H1 (cell line): Measurements from ENCODE around the gene AGR2. TPM values are rescaled to one million over a fixed set of nuclear protein-coding genes. Genes with fewer than 3 reads are reported as not detected.

Experiments
- CTCF ChIA-PET: fragments of 300-600 bp; sonication (Branson Sonifier 250); formaldehyde crosslinking; loops from one replicate; lab custom pipeline; 2021; ENCODE audit not compliant: partially characterized antibody; lab: Charles Lee
- POLR2A ChIA-PET: fragments of 300-600 bp; sonication (Branson Sonifier 250); formaldehyde crosslinking; loops from one replicate; lab custom pipeline; 2021; ENCODE audit warnings: inconsistent platforms; ENCODE audit not compliant: partially characterized antibody; lab: Charles Lee
- DNase-seq, 2 experiments: peaks; one replicate each; pipeline versions ENCODE4 v3.0.0 to v3.0.0-alpha.2; 2010 to 2022; ENCODE audit warnings: low spot score in 2 of 2, low read depth in 1 of 2, mixed read lengths in 1 of 2
- FAIRE-seq: peaks from 2 replicates; lab custom pipeline; 2011; peaks lifted over from hg19 to GRCh38; lab: Jason Lieb, UNC
- H2AFZ ChIP-seq: 2 replicates; pipeline ENCODE4 v1.8.1; 2012; ENCODE audit warnings: low read length, inconsistent platforms
- H2AK5ac ChIP-seq: 2 replicates; pipeline ENCODE4 v1.6.1; 2013; ENCODE audit warnings: low read depth, low read length
- H2BK120ac ChIP-seq: replicated peaks from 2 replicates; pipeline ENCODE3; 2013; ENCODE audit warnings: low read depth, low read length, inconsistent platforms
- H2BK12ac ChIP-seq: 2 replicates; pipeline ENCODE4 v1.6.1; 2013; ENCODE audit warnings: low read depth, low read length
- H2BK15ac ChIP-seq: 2 replicates; pipeline ENCODE4 v1.6.1; 2013; ENCODE audit warnings: low read length
- H2BK20ac ChIP-seq: 2 replicates; pipeline ENCODE4 v1.6.1; 2013; ENCODE audit warnings: low read length
- H2BK5ac ChIP-seq: 2 replicates; pipeline ENCODE4 v1.6.1; 2013; ENCODE audit warnings: low read depth, low read length
- H3K14ac ChIP-seq: 2 replicates; pipeline ENCODE4 v1.6.1; 2013; ENCODE audit warnings: inconsistent platforms; ENCODE audit not compliant: insufficient read length
- H3K18ac ChIP-seq: 2 replicates; pipeline ENCODE4 v1.6.1; 2013; ENCODE audit warnings: low read length; ENCODE audit errors: extremely low read depth
- H3K23ac ChIP-seq: 2 replicates; pipeline ENCODE4 v1.6.1; 2013; ENCODE audit warnings: inconsistent platforms; ENCODE audit not compliant: insufficient read length
- H3K23me2 ChIP-seq: 2 replicates; pipeline ENCODE4 v1.6.1; 2013; ENCODE audit warnings: low read depth, low read length
- H3K27ac ChIP-seq: 2 replicates; pipeline ENCODE4 v1.6.1; 2011; ENCODE audit warnings: low read depth, low read length, inconsistent platforms
- H3K27me3 ChIP-seq, 4 experiments: replicated peaks in 1 of 4; 1 replicate in 1 of 4; 2 replicates in 3 of 4; pipeline versions ENCODE4 v1.6.1 to v1.8.1; 2011 to 2013; ENCODE audit warnings: low read length in 3 of 4, mild to moderate bottlenecking in 3 of 4, inconsistent platforms in 2 of 4, mixed read lengths in 2 of 4, moderate library complexity in 1 of 4; ENCODE audit not compliant: control insufficient read depth in 3 of 4, insufficient read depth in 3 of 4; ENCODE audit errors: extremely low read depth in 1 of 4
- H3K36me3 ChIP-seq, 4 experiments: 2 replicates each; pipeline versions ENCODE4 v1.6.1 to v1.8.1; 2011 to 2013; ENCODE audit warnings: mild to moderate bottlenecking in 4 of 4, low read length in 3 of 4, moderate library complexity in 2 of 4, control low read depth in 1 of 4, inconsistent platforms in 1 of 4; ENCODE audit not compliant: insufficient read depth in 4 of 4, control insufficient read depth in 2 of 4
- H3K4ac ChIP-seq: replicated peaks from 2 replicates; pipeline ENCODE3; 2013; ENCODE audit warnings: low read length, low read depth, mixed read lengths, inconsistent platforms; ENCODE audit not compliant: insufficient read length
- H3K4me1 ChIP-seq, 4 experiments: replicated peaks in 1 of 4; 1 replicate in 1 of 4; 2 replicates in 3 of 4; pipeline versions ENCODE4 v1.6.1 to v1.8.1; 2011 to 2013; ENCODE audit warnings: low read length in 3 of 4, inconsistent platforms in 2 of 4, mixed read lengths in 1 of 4; ENCODE audit not compliant: insufficient read depth in 4 of 4, control insufficient read depth in 3 of 4
- H3K4me2 ChIP-seq, 2 experiments: 2 replicates each; pipeline versions ENCODE4 v1.6.1 to v1.8.1; 2011 to 2013; ENCODE audit warnings: low read depth in 2 of 2, low read length in 2 of 2, control low read depth in 1 of 2, inconsistent platforms in 1 of 2, mild to moderate bottlenecking in 1 of 2; ENCODE audit not compliant: insufficient read depth in 1 of 2
- H3K4me3 ChIP-seq, 4 experiments: fragments of 200-600, 300-600 bp in 1 of 4; sonication (generic), shearing (Covaris generic), sonication (Bioruptor Twin) in 1 of 4; 2 replicates each; pipeline versions ENCODE4 v1.5.1 to v1.8.1; 2011 to 2016; ENCODE audit warnings: low read length in 4 of 4, low read depth in 3 of 4, control low read depth in 2 of 4, inconsistent platforms in 2 of 4, mild to moderate bottlenecking in 2 of 4, mixed read lengths in 1 of 4, moderate library complexity in 1 of 4; ENCODE audit not compliant: insufficient read depth in 2 of 4; ENCODE audit errors: extremely low read depth in 1 of 4
- H3K56ac ChIP-seq: replicated peaks from 2 replicates; pipeline ENCODE3; 2013; ENCODE audit warnings: low read depth, mild to moderate bottlenecking, mixed read lengths, low read length, inconsistent platforms; ENCODE audit not compliant: insufficient read length
- H3K79me1 ChIP-seq: 2 replicates; pipeline ENCODE4 v1.6.1; 2013; ENCODE audit warnings: low read depth, low read length, control low read depth
- H3K79me2 ChIP-seq, 2 experiments: 2 replicates each; pipeline versions ENCODE4 v1.6.1 to v1.8.1; 2012 to 2013; ENCODE audit warnings: low read length in 2 of 2, mild to moderate bottlenecking in 2 of 2, inconsistent platforms in 1 of 2; ENCODE audit not compliant: insufficient read depth in 2 of 2, control insufficient read depth in 1 of 2
- H3K9ac ChIP-seq, 4 experiments: replicated peaks in 1 of 4; 1 replicate in 1 of 4; 2 replicates in 3 of 4; pipeline versions ENCODE4 v1.6.1 to v1.8.1; 2011 to 2013; ENCODE audit warnings: low read depth in 3 of 4, low read length in 3 of 4, control low read depth in 2 of 4, mild to moderate bottlenecking in 2 of 4, moderate library complexity in 2 of 4, inconsistent platforms in 1 of 4; ENCODE audit errors: extremely low read depth in 1 of 4
- H3K9me3 ChIP-seq, 2 experiments: 2 replicates each; pipeline versions ENCODE4 v1.6.1 to v1.8.1; 2012 to 2013; ENCODE audit warnings: mild to moderate bottlenecking in 2 of 2, moderate library complexity in 2 of 2, control low read depth in 1 of 2, inconsistent platforms in 1 of 2, low read depth in 1 of 2, low read length in 1 of 2, mixed read lengths in 1 of 2; ENCODE audit not compliant: insufficient read depth in 2 of 2
- H4K20me1 ChIP-seq, 2 experiments: replicated peaks in 1 of 2; 2 replicates each; pipeline versions ENCODE3 to v1.8.1; 2011 to 2013; ENCODE audit warnings: inconsistent platforms in 2 of 2, low read length in 2 of 2, mild to moderate bottlenecking in 1 of 2; ENCODE audit not compliant: insufficient read depth in 2 of 2, control insufficient read depth in 1 of 2
- H4K5ac ChIP-seq: 2 replicates; pipeline ENCODE4 v1.6.1; 2013; ENCODE audit warnings: low read length, low read depth, mixed read lengths, inconsistent platforms; ENCODE audit not compliant: insufficient read length
- H4K8ac ChIP-seq: 2 replicates; pipeline ENCODE4 v1.8.0; 2013; ENCODE audit warnings: mild to moderate bottlenecking, moderate library complexity, low read length, inconsistent platforms; ENCODE audit not compliant: insufficient read depth; ENCODE audit errors: extremely low read depth
- H4K91ac ChIP-seq: replicated peaks from 2 replicates; pipeline ENCODE3; 2013; ENCODE audit warnings: low read length, mixed read lengths, inconsistent platforms; ENCODE audit not compliant: insufficient read length
- MAFK ChIP-seq: IDR thresholded peaks from 2 replicates; pipeline ENCODE4 v1.6.1; 2012; ENCODE audit warnings: low read depth, mild to moderate bottlenecking, improper control_type of control experiment, low read length
- SIRT6 ChIP-seq: IDR thresholded peaks from one replicate; pipeline ENCODE4 v1.7.1; 2012; ENCODE audit warnings: low read length, inconsistent platforms
- SP2 ChIP-seq: IDR thresholded peaks from 2 replicates; pipeline ENCODE4 v1.6.1; 2012; ENCODE audit warnings: mild to moderate bottlenecking, low read length, inconsistent platforms
- SRF ChIP-seq: IDR thresholded peaks from 2 replicates; pipeline ENCODE4 v1.6.1; 2011; ENCODE audit warnings: mild to moderate bottlenecking, low read depth, low read length, moderate library complexity
- TEAD4 ChIP-seq: IDR thresholded peaks from 2 replicates; pipeline ENCODE4 v1.6.1; 2012; ENCODE audit warnings: low read depth, low read length, inconsistent platforms, mixed read lengths
- WGBS, 2 experiments: shearing (Covaris generic) in 1 of 2; methylation state at CpG; one replicate each; pipeline versions ENCODE4 v1.1.6 to v1.1.7; 2013 to 2015; ENCODE audit warnings: low lambda C conversion rate in 2 of 2, mixed read lengths in 2 of 2, inconsistent platforms in 1 of 2, low coverage in 1 of 2, missing lambda C conversion rate in 1 of 2; ENCODE audit not compliant: insufficient replicate concordance in 2 of 2, insufficient coverage in 1 of 2, insufficient read length in 1 of 2; ENCODE audit errors: extremely low coverage in 1 of 2, missing lambda C conversion rate in 1 of 2; 5-methylcytosine and 5-hydroxymethylcytosine counted together
- polyA plus RNA-seq, 7 experiments: library from polyadenylated mRNA; depleted of rRNA in 3 of 7; stranded (reverse) in 5 of 7; unstranded in 2 of 7; fragments of >200 nt in 5 of 7; fragments of 200-250 nt in 2 of 7; gene quantifications; 1 replicate in 5 of 7; 2 replicates in 1 of 7; 4 replicates in 1 of 7; pipeline versions ENCODE4 v1.2.1 to v1.2.3, GENCODE V29; 2011 to 2013; ENCODE audit warnings: missing spikeins in 2 of 7, mixed read lengths in 2 of 7
- total RNA-seq: library from RNA; stranded (reverse); fragmentation: NEBNext Ultra II Directional; extraction: Animal tissue kit (Norgen Biotek cat#: 25700); gene quantifications from 2 replicates; pipeline ENCODE4 v1.2.1, GENCODE V29; 2021

Gene AGR2
- total and polyA plus RNA-seq, 2 of the 8 experiments (the other 6 are each of a cell fraction or from before 2014, with no cell fraction given) = not detected

DNA sequence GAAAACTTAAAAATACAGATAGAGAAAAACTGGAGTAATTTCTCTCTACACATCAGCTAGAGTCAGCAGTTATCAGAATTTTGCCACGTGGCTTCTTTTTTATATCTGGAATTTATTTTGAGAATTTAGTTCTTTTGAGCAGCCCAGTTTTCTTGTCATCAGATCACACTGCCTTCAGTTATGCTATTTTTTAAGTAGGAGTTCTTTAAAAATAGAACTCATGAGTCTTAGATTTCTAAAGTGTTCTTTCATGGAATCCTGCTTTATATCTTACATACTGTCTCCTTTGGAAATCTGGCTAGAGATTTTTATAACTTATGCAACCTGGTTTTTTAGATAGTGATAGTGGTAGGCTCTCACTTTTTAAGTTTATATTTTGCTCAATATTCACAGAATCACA, 24.2 kb downstream of the AGR2 start:
- no peaks in the 10 kb centered on the region for H3K9me3 ChIP-seq
- CTCF ChIA-PET = interaction anchor here (1.0 to 2.3 kb wide), 2 partner anchors 10 to 19 kb away, joined by 3 to 11 read pairs; no protein-coding TSS in a partner anchor

More for the DNA sequence above, 24.2 kb downstream of the AGR2 start:
- Histone ChIP-seq H3K18ac (no peak overlapping the region), H2BK20ac (no peak overlapping the region), H2AK5ac (no peak overlapping the region), H3K14ac (no peak overlapping the region), H3K4me2 (no peak overlapping the region), H2BK15ac (no peak overlapping the region), H4K5ac (no peak overlapping the region), H3K27me3 (no peaks in the 10 kb centered on the region), H3K23me2 (no peaks in the 10 kb centered on the region), H3K4ac (no peak overlapping the region), H4K8ac (no peak overlapping the region)
- POLR2A ChIA-PET = no interaction called here
- TF ChIP-seq TEAD4 (no peak), SP2 (no peak), SIRT6 (no peak), SRF (no peak), MAFK (no peak)
- TF ChIP-seq, all 59 proteins: peak for 0
- Histone ChIP-seq H3K23ac (no peak overlapping the region), H2BK12ac (no peak overlapping the region), H3K79me2 (peaks cover 0 to 4% of the 10 kb centered on the region in 2 experiments; a peak in 1 of 4 replicates), H2AFZ (no peak overlapping the region), H4K91ac (no peak overlapping the region), H3K36me3 (no peaks in the 10 kb centered on the region; a peak in 1 of 8 replicates), H2BK120ac (no peak overlapping the region), H4K20me1 (no peaks in the 10 kb centered on the region), H3K9ac (no peak overlapping the region), H3K56ac (no peak overlapping the region), H3K79me1 (no peaks in the 10 kb centered on the region; the same call in 1 of the 2 replicates), H3K4me1 (peaks cover 0 to 8% (median 4%) of the 10 kb centered on the region in 4 experiments; a peak in 3 of 7 replicates), H2BK5ac (no peak overlapping the region), H3K27ac (no peak overlapping the region), H3K4me3 (no peak overlapping the region)
- FAIRE-seq = no peak
- WGBS, 2 experiments = 73% methylated on average over 1 of the region's 1 CpG; no CpG with 5 or more reads in 1 of the 2 experiments
- no peak for DNase-seq
